RWPE2 (cell line): ENCODE results near the gene PRAF2.

Source experiments
- ATAC-seq: fragments of 200-7000 bp; cut with Tn5 transposase; 3 replicates; pipeline ENCODE4 v1.9.1; 2021; ENCODE audit warnings: low read depth
- DNase-seq: peaks from one replicate; pipeline ENCODE4 v3.0.0-alpha.2; 2020; ENCODE audit warnings: low spot score
- H3K27ac ChIP-seq: fragments of 450-650 bp; 2 replicates; pipeline ENCODE4 v1.5.1; 2017; ENCODE audit warnings: mild to moderate bottlenecking; ENCODE audit not compliant: poor library complexity, severe bottlenecking
- H3K27me3 ChIP-seq: fragments of 250-450 bp; sonication (Bioruptor Pico); 2 replicates; pipeline ENCODE4 v1.5.1; 2021; ENCODE audit warnings: mild to moderate bottlenecking, moderate library complexity; ENCODE audit not compliant: insufficient read depth, poor library complexity, severe bottlenecking
- H3K36me3 ChIP-seq: fragments of 250-450 bp; sonication (Bioruptor Pico); 2 replicates; pipeline ENCODE4 v1.5.1; 2020; ENCODE audit warnings: low read depth, mild to moderate bottlenecking, moderate library complexity
- H3K4me1 ChIP-seq: fragments of 250-450 bp; sonication (Bioruptor Pico); 2 replicates; pipeline ENCODE4 v1.5.1; 2021; ENCODE audit warnings: mild to moderate bottlenecking, moderate library complexity; ENCODE audit not compliant: insufficient read depth, poor library complexity, severe bottlenecking
- H3K4me3 ChIP-seq: fragments of 250-450 bp; sonication (Bioruptor Pico); 2 replicates; pipeline ENCODE4 v1.5.1; 2021; ENCODE audit warnings: mild to moderate bottlenecking, moderate library complexity; ENCODE audit not compliant: severe bottlenecking
- H3K9me3 ChIP-seq: fragments of 250-450 bp; sonication (Bioruptor Pico); 2 replicates; pipeline ENCODE4 v1.5.1; 2021; ENCODE audit warnings: mild to moderate bottlenecking, moderate library complexity; ENCODE audit not compliant: severe bottlenecking
- TF ChIP-seq, protein P1 (sequence below): fragments of 450-650 bp; IDR thresholded peaks from one replicate; pipeline ENCODE4 v1.5.1; 2017; ENCODE audit warnings: mild to moderate bottlenecking, moderate library complexity; ENCODE audit not compliant: poor library complexity, severe bottlenecking

PRAF2 gene

DNA sequence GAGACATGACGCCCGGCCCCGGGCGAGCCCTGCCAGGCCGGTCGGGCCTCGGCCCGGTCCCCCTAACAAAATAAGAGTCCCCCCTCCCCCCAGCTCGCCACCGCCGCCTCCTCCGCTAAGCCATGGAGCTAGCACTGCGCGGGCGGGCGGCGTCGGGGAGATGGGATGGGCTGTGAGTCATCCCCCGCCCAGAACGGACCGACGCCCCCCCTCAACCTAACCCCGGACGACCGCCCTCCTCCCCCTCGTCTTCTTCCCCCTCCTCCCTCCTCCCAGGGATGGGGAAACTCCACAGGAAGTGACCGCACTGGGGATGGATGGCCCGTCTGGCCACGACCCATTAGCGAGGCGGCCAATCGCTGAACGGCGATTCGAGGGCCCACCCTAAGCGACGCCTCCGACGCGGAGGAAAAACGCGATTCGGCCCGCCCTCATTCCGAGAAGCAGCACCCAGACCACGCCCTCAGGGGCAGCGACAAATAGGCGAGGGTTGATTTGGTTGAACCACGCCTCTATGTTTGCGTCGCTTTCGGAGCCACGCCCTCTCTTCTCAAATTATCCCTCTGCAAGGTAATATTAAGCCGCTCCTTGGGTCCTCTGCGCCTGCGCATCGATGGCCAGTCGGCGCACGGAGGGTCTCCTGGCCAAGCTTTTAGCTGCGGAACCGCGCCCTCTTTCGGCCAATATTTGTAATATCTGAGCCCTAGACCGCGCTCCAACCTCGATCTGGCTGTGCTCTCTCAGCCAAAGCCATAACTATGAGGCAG is 30.4 kb downstream of the PRAF2 start, which contains the start of gene TFE3:
TFE3 (minus strand) TSS at position 138 of the 767 bp plus-strand sequence; CDS start at position 7, 131 bp downstream.
- H3K36me3 ChIP-seq: peaks cover 18% of the 10 kb centered on the region
- peak within 1 kb of the TSS; percentile 90 for H3K27ac ChIP-seq

DNA sequence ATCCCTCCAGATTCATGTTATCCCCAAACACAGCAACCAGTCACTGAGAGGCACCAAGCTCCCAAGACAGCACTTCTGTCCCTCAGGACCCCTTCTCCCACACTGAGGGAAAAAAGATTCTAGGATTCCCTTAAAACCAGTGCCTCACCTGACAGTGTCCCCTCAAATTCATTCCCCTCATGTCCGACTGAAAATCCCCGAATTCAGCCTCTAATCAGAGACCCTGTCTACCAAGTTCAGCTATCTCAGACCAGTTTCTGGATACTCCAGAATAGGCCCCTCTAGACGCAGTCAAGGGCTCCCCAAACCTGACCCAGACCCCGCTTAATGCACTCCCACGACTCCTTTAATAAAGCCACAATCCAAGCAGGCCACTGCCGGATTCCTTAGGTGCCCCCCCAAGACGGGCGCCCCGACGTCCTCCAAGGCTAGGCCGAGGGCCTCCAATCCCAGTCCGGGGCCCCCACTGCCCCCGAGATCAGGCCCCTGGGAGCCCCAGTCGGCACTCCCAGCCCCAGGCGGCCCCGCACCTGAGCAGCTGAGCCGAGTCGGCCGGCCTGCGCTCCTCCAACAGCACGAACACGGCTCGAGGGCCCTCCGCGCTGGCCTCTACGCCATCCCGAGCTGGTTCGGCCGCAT is 31.1 kb downstream of the PRAF2 start:
- Histone ChIP-seq H3K9me3 (no peaks in the 10 kb centered on the region), H3K4me1 (peaks cover 10% of the 10 kb centered on the region), H3K4me3 (peak overlapping the region; percentile 70), H3K27ac (peak overlapping the region; percentile 90), H3K27me3 (no peaks in the 10 kb centered on the region), H3K36me3 (peaks cover 25% of the 10 kb centered on the region)
- ATAC-seq (no peak; the same call in 2 of the 3 replicates), DNase-seq (no peak)
- TF ChIP-seq, protein P1, sequence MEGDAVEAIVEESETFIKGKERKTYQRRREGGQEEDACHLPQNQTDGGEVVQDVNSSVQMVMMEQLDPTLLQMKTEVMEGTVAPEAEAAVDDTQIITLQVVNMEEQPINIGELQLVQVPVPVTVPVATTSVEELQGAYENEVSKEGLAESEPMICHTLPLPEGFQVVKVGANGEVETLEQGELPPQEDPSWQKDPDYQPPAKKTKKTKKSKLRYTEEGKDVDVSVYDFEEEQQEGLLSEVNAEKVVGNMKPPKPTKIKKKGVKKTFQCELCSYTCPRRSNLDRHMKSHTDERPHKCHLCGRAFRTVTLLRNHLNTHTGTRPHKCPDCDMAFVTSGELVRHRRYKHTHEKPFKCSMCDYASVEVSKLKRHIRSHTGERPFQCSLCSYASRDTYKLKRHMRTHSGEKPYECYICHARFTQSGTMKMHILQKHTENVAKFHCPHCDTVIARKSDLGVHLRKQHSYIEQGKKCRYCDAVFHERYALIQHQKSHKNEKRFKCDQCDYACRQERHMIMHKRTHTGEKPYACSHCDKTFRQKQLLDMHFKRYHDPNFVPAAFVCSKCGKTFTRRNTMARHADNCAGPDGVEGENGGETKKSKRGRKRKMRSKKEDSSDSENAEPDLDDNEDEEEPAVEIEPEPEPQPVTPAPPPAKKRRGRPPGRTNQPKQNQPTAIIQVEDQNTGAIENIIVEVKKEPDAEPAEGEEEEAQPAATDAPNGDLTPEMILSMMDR: no peak

More for the DNA sequence above, 30.4 kb downstream of the PRAF2 start, which contains the start of gene TFE3:
- peak within 1 kb of the TSS; percentile 70 for H3K4me3 ChIP-seq
- peak; percentile 82 for ATAC-seq
- no peaks in the 10 kb centered on the region for H3K27me3 ChIP-seq
- TF ChIP-seq, protein P1: peak; percentile 74
- H3K9me3 ChIP-seq: no peaks in the 10 kb centered on the region
- peaks cover 10% of the 10 kb centered on the region for H3K4me1 ChIP-seq
- peak; percentile 97 for DNase-seq

DNA sequence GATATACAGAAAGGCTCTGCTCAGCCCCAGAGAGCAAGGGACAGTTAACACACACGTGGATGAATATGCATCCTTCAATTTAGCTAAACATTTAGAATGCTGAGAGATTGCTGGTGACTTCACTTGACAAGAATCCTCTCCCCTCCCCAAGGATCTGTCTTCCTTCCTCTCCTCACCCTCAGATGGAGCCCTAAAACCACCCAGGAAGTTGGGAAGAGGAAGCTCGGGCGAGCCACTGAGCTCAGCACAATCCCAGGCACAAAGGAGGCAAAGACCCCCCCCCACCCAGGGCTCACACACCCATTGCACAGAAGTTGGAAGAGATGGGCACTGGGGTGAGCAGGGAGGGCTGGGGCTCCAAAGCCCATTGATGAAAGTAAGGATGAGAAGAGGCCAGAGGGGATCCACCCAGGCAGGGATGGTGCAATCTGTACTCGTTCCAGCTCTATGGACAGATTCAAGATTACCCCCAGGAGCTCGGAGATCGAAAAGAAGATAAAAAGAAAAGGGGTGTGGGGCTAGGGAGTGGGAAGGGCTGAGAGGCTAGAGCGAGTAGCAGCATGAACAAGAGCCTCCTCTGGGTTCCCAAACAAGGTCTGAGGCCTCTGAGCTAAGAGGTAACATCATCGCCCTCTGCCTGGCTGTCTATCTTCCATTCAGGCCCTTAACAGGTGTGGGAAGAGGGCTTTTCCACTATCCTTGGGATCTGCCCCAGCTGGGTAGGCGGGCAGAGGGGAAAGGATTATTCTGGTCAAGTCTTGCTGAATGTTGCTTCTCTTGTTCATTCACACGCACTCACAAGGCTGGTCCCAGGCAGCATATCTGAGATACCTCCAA is 31.8 kb downstream of the PRAF2 start:
- Histone ChIP-seq H3K36me3 (peaks cover 33% of the 10 kb centered on the region), H3K9me3 (no peaks in the 10 kb centered on the region), H3K27me3 (no peaks in the 10 kb centered on the region), H3K4me1 (peaks cover 10% of the 10 kb centered on the region), H3K4me3 (peak overlapping the region; percentile 70), H3K27ac (peak overlapping the region; percentile 90)
- TF ChIP-seq, protein P1: no peak
- no peak for DNase-seq
- ATAC-seq: peak; percentile 9; the same call in 2 of the 3 replicates

DNA sequence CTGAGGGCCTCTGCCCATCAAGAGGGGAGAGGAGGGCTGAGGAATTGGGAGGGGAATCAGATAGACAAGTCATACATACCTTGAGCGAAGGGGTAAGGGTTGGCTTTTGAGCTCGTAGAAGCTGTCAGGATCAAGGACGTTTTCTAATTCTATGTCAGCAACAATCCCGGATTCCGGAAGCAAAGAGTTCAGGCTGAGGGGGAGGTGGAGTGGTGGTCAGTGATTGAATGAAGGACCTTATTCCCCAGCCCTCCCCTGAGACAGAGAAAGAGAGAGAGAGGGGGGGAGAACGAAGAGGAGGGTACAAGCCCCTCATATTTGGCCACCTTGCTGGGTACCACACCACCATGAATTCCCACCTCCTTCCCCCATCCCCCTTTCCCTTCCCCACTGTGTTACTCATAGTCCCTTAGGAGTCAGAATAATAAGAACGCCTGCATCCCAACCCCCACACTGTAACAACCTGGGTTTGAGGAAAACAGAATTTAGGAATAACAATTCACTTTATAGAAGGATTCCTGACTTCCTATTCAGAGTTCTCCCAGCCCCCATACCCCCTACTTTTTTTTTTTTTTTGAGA is 33.3 kb downstream of the PRAF2 start:
- peaks cover 46% of the 10 kb centered on the region for H3K36me3 ChIP-seq
- DNase-seq (no peak), ATAC-seq (no peak)
- no peaks in the 10 kb centered on the region for H3K27me3 ChIP-seq
- H3K9me3 ChIP-seq: no peaks in the 10 kb centered on the region
- peak overlapping the region; percentile 90 for H3K27ac ChIP-seq
- H3K4me3 ChIP-seq: peak overlapping the region; percentile 70
- TF ChIP-seq, protein P1: no peak
- H3K4me1 ChIP-seq: peaks cover 10% of the 10 kb centered on the region
